Measurements from ENCODE around the gene FUT8.

The FUT8 gene

DNA sequence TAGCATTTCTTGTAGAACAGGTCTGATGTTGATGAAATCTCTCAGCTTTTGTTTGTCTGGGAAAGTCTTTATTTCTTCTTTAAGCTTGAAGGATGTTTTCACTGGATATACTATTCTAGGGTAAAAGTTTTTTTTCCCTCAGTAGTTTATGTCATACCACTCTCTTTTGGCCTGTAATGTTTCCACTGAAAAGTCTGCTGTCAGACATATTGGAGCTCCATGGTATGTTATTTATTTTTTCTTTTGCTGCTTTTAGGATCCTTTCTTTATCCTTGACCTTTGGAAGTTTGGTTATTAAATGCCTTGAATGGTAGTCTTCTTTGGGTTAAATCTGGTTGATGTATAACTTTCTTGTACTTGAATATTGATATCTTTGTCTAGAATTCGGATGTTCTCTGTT is 306.1 kb downstream of the FUT8 start:
- no peak for TF ChIP-seq CTCF (IDR thresholded peaks at IDR 0.05; ENCODE audit: low read depth, low read length, missing control alignments)
- no peak overlapping the region for H3K4me3 ChIP-seq (ENCODE audit: low read depth, low read length)
- DNase-seq (ENCODE audit: low read depth) = no peak

DNA sequence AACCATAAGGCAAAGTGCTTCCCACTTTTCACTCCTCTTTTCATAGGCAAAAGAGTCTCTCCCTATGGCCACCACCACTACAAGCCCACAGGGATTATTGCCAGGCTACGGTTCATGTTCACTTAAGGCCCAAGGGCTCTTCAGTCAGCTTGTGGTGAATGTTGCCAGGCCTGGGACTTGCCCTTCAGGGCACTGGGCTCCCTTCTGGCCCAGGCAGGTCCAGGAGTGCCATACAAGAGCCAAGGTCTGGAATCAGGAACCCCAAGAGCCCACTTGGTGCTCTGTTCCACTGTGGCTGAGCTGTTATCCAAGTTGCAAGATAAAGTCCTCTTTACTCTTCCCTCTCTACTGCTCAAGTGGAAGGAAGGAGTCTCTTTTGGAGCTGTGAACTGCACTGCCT is 307.6 kb downstream of the FUT8 start:
- H3K4me3 ChIP-seq (ENCODE audit: low read depth, low read length) = no peak overlapping the region

DNA sequence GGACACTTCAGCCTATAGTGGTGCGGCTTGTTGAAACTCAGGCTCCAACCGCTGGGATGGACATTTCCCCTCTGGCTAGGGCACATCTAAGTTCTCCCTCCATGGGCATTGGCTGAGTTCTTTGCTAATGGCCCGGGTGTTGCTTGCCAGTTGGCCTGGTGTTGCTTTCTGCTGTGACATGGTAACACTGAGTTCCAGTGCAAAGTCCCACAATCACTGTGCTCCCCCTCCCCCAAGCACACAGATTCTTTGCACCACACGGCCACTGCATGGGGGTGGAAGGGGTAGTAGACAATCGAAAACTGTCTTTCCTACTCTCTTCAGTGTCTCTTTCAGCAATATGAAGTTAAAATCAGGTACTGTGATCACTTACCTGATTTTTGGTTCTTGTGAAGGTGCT is 308.2 kb downstream of the FUT8 start:
- no peak for TF ChIP-seq CTCF (IDR thresholded peaks at IDR 0.05; ENCODE audit: low read depth, low read length, missing control alignments)
- DNase-seq (ENCODE audit: low read depth) = no peak
- no peak overlapping the region for H3K4me3 ChIP-seq (ENCODE audit: low read depth, low read length)

More for the DNA sequence above, 307.6 kb downstream of the FUT8 start:
- no peak for DNase-seq (ENCODE audit: low read depth)
- no peak for TF ChIP-seq CTCF (IDR thresholded peaks at IDR 0.05; ENCODE audit: low read depth, low read length, missing control alignments)

DNA sequence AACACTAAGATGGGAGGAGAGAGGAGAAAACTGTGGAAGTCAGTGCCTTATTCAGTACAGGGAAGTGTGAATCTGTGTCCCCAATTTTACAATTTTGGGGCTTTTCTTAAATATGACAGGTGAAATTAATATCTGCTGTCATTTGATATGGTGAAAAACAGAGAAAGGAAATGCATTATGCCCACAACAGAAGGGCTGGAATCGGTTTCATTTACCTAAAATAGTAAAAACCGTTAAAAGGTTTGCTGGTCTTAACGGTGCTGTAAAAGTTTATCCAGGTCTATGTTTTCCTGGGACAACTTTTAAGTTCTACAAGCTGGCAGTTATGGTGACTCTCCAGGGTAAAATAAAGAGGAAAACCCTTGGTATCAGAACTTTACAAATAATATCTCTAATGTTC is 310.8 kb downstream of the FUT8 start:
- no peak overlapping the region for H3K4me3 ChIP-seq (ENCODE audit: low read depth, low read length)
- no peak for TF ChIP-seq CTCF (IDR thresholded peaks at IDR 0.05; ENCODE audit: low read depth, low read length, missing control alignments)
- DNase-seq (ENCODE audit: low read depth) = no peak

DNA sequence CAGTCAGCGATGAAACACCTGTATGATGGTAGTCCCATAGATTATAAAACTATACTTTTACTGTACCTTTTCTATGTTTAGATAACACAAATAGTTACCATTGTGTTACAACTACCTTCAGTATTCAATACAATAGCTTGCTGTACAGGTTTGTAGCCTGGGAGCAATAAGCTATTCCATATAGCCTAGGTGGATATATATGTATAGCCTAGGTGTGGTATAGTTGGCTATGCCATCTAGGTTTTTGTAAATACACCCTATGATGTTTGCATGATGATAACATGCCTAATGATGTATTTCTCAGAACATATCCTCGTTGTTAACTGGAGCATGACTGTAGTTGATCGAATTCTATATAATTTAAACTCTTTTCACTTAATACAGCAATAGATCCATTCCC is 316.1 kb downstream of the FUT8 start:
- no peak for TF ChIP-seq CTCF (IDR thresholded peaks at IDR 0.05; ENCODE audit: low read depth, low read length, missing control alignments)
- no peak for DNase-seq (ENCODE audit: low read depth)
- no peak overlapping the region for H3K4me3 ChIP-seq (ENCODE audit: low read depth, low read length)

DNA sequence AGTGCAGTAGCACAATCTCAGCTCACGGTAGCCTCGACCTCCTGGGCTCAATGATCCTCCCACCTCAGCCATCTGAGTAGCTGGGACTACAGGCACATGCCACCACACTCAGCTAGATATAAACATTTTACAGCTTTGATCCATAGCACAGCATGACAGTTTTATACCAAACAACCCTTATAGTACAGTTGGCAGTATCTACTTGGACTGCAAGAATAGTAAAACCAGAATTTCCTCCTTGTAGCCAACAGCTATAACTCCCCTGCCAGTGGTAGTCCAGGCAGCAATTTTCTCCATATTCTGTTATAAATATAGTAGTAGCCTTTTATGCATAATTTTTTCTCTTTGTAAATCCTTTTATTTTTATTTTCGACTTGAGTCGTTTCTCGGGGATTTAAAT is 317.0 kb downstream of the FUT8 start:
- TF ChIP-seq CTCF (IDR thresholded peaks at IDR 0.05; ENCODE audit: low read depth, low read length, missing control alignments) = no peak
- DNase-seq (ENCODE audit: low read depth) = no peak
- no peak overlapping the region for H3K4me3 ChIP-seq (ENCODE audit: low read depth, low read length)

DNA sequence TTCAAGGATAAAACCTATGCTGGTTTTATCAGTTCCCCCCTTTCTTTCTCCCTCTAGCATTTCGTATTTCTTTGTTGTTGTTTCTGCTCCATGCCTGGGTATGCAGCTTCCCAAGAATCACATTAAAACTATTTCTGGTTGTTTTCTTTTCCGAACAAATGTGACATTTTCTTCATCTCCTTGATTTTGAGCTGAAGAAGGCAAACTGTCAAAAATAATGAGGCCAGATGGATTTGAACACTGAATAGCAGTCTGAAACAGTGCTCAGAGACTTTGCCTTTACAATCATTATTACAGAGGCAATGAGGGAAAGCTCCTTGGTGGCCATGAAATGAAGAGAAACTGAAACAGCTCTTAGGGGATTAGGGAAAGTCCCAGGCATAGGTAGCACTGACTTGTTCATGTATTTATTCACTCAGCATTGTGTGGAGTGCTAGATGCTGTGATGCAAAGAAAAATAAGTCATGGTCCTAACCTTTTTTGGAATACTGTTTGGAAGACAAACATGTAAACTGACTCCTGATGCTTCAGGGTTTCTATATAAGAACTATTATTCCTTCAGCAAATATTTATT is 319.5 kb downstream of the FUT8 start:
- no peak overlapping the region for H3K4me3 ChIP-seq (ENCODE audit: low read depth, low read length)
- no peak for TF ChIP-seq CTCF (IDR thresholded peaks at IDR 0.05; ENCODE audit: low read depth, low read length, missing control alignments)
- peak; percentile 18 for DNase-seq (ENCODE audit: low read depth)

All from GM12864 (cell line).